Left ventricle myocardium inferior (tissue), 1 donor: ENCODE measurements around the gene OR4D10. TPM values are rescaled to one million over a fixed set of nuclear protein-coding genes. Genes with fewer than 3 reads are reported as not detected.
"Not testable (repeated sequence)": the region's sequence is repeated elsewhere in the genome, so short reads cannot be mapped to it uniquely, and the experiment has no call there.

Experiments
- DNase-seq: peaks from one replicate; pipeline ENCODE4 v3.0.0-alpha.2; 2020
- H3K27ac ChIP-seq: fragments of 200-600 bp; replicated peaks from 2 replicates; pipeline ENCODE4 v1.8.0; 2021
- H3K27me3 ChIP-seq: fragments of 200-600 bp; 2 replicates; pipeline ENCODE4 v1.8.0; 2021; ENCODE audit warnings: low read depth
- H3K36me3 ChIP-seq: fragments of 200-600 bp; 2 replicates; pipeline ENCODE4 v1.8.0; 2021
- H3K4me1 ChIP-seq: fragments of 200-600 bp; 2 replicates; pipeline ENCODE4 v1.8.0; 2021
- H3K4me3 ChIP-seq: fragments of 200-600 bp; 2 replicates; pipeline ENCODE4 v1.8.0; 2021; ENCODE audit warnings: mild to moderate bottlenecking, moderate library complexity
- H3K9me3 ChIP-seq: fragments of 200-600 bp; replicated peaks from 2 replicates; pipeline ENCODE4 v1.8.0; 2021
- CTCF ChIP-seq: fragments of 200-600 bp; IDR thresholded peaks from 2 replicates; pipeline ENCODE4 v1.8.0; 2021; ENCODE audit warnings: antibody characterized with exemption, mild to moderate bottlenecking, borderline replicate concordance
- intact Hi-C: fragments of 100-400 bp; cut with micrococcal nuclease; formaldehyde crosslinking; loops from one replicate; pipeline ENCODE4 v1.11.0; 2022
- total RNA-seq: library from RNA; stranded (reverse); fragmentation: NEBNext Ultra II Directional; extraction: Animal tissue kit (Norgen Biotek cat#: 25700); gene quantifications from one replicate; pipeline ENCODE4 v1.2.1, GENCODE V29; 2021
- donor health status: DM: no; HTN: yes; CAD: no; lungs with severe emphysema.

OR4D10 gene
- total RNA-seq, 1 donor from 2014 or later = not detected

GRCh38 chr11:59501931-59502330 lies 28.8 kb downstream of the OR4D10 start:
- no peaks in the 10 kb centered on the region for H3K36me3 ChIP-seq
- H3K27ac ChIP-seq = no peak overlapping the region
- H3K9me3 ChIP-seq = no peaks in the 10 kb centered on the region
- DNase-seq = no peak
- TF ChIP-seq CTCF = no peak
- no peak overlapping the region for H3K4me3 ChIP-seq
- intact Hi-C loops = no loop called here
- H3K4me1 ChIP-seq = no peaks in the 10 kb centered on the region
- H3K27me3 ChIP-seq = no peaks in the 10 kb centered on the region

- Histone ChIP-seq H3K27ac (no peak within 1 kb of the TSS), H3K4me1 (no peaks in the 10 kb centered on the region), H3K27me3 (no peaks in the 10 kb centered on the region), H3K36me3 (no peaks in the 10 kb centered on the region), H3K4me3 (no peak within 1 kb of the TSS), H3K9me3 (no peaks in the 10 kb centered on the region)
- TF ChIP-seq CTCF = no peak
- no peak for DNase-seq
- intact Hi-C loops = no loop called here
These were observed 30.2 kb downstream of the OR4D10 start, which contains the start of gene OR4D11 for GRCh38 chr11:59503276-59503675. OR4D11 (plus strand) TSS chr11:59503576; CDS start chr11:59503576, 0 bp downstream.

GRCh38 chr11:59510941-59511589 lies 38.0 kb downstream of the OR4D10 start, which contains the start of gene OR4D9:
OR4D9 (plus strand) TSS chr11:59511539; CDS start chr11:59514913, 3,374 bp downstream.
- no peaks in the 10 kb centered on the region for H3K36me3 ChIP-seq
- H3K27ac ChIP-seq = no peak within 1 kb of the TSS
- H3K9me3 ChIP-seq = no peaks in the 10 kb centered on the region
- peaks cover 12% of the 10 kb centered on the region for H3K4me1 ChIP-seq
- H3K4me3 ChIP-seq = no peak within 1 kb of the TSS
- no peak for DNase-seq
- no peak for TF ChIP-seq CTCF
- no peaks in the 10 kb centered on the region for H3K27me3 ChIP-seq
- intact Hi-C loops = no loop called here

- no peaks in the 10 kb centered on the region for H3K27me3 ChIP-seq
- H3K4me1 ChIP-seq = peaks cover 12% of the 10 kb centered on the region
- intact Hi-C loops = no loop called here
- no peak overlapping the region for H3K4me3 ChIP-seq
- TF ChIP-seq CTCF = no peak
- H3K27ac ChIP-seq = no peak overlapping the region
- H3K36me3 ChIP-seq = no peaks in the 10 kb centered on the region
- no peak for DNase-seq
- H3K9me3 ChIP-seq = no peaks in the 10 kb centered on the region
These were observed 38.6 kb downstream of the OR4D10 start for GRCh38 chr11:59511675-59512074.

GRCh38 chr11:59520139-59520538 lies 47.0 kb downstream of the OR4D10 start:
- H3K27ac ChIP-seq, H3K4me3 ChIP-seq, H3K4me1 ChIP-seq, H3K27me3 ChIP-seq, DNase-seq, H3K36me3 ChIP-seq, H3K9me3 ChIP-seq, intact Hi-C loops: not testable (repeated sequence)

GRCh38 chr11:59520741-59521140 lies 47.6 kb downstream of the OR4D10 start:
- H3K27me3 ChIP-seq = peaks cover 14% of the 10 kb centered on the region
- no peak for DNase-seq
- H3K36me3 ChIP-seq = no peaks in the 10 kb centered on the region
- no peaks in the 10 kb centered on the region for H3K4me1 ChIP-seq
- H3K4me3 ChIP-seq = no peak overlapping the region
- intact Hi-C loops = no loop called here
- H3K9me3 ChIP-seq = no peaks in the 10 kb centered on the region
- H3K27ac ChIP-seq = no peak overlapping the region
- TF ChIP-seq CTCF = no peak
